HepG2 (cell line): ENCODE data around the gene LHFPL2.

Source experiments
- E2F2 ChIP-seq: sonication (generic); formaldehyde crosslinking; IDR thresholded peaks from 2 replicates; pipeline ENCODE4 v1.4.0; 2020; ENCODE audit warnings: missing genetic modification reagents, borderline replicate concordance
- EZH2 ChIP-seq: conservative IDR thresholded peaks from 2 replicates; pipeline ENCODE4 v1.6.1; 2012; ENCODE audit warnings: mild to moderate bottlenecking, low read depth, low read length, moderate library complexity
- MYC ChIP-seq: sonication (generic); formaldehyde crosslinking; IDR thresholded peaks from 2 replicates; pipeline ENCODE4 v1.9.0; 2021; ENCODE audit warnings: missing genetic modification reagents, borderline replicate concordance
- PAX8 ChIP-seq: sonication (generic); formaldehyde crosslinking; IDR thresholded peaks from 2 replicates; pipeline ENCODE4 v1.8.0; 2022; ENCODE audit warnings: mild to moderate bottlenecking, missing genetic modification reagents, borderline replicate concordance
- POLR2A ChIP-seq, 2 experiments: IDR thresholded peaks; 2 replicates each; pipeline ENCODE4 v1.6.1; 2011; ENCODE audit warnings: low read depth in 2 of 2, low read length in 2 of 2, mild to moderate bottlenecking in 1 of 2, moderate library complexity in 1 of 2; ENCODE audit not compliant: insufficient read depth in 1 of 2
- RBFOX2 ChIP-seq: fragments of 200-400 bp; formaldehyde crosslinking; IDR thresholded peaks from 2 replicates; pipeline ENCODE4 v1.6.1; 2017; ENCODE audit warnings: low read depth, mild to moderate bottlenecking, low read length
- REST ChIP-seq, 2 experiments: IDR thresholded peaks; 2 replicates each; pipeline ENCODE4 v1.6.1; 2011 to 2012; ENCODE audit warnings: low read length in 2 of 2, borderline replicate concordance in 1 of 2, low read depth in 1 of 2, mild to moderate bottlenecking in 1 of 2, moderate library complexity in 1 of 2
- SIN3A ChIP-seq: IDR thresholded peaks from 2 replicates; pipeline ENCODE4 v1.6.1; 2011; ENCODE audit warnings: low read depth, mild to moderate bottlenecking, control low read depth, low read length, borderline replicate concordance
- ZNF569 ChIP-seq: sonication (generic); formaldehyde crosslinking; IDR thresholded peaks from 2 replicates; pipeline ENCODE4 v1.5.0; 2020; ENCODE audit warnings: mild to moderate bottlenecking, missing genetic modification reagents, moderate library complexity, borderline replicate concordance
- ZNF703 ChIP-seq: sonication (generic); formaldehyde crosslinking; IDR thresholded peaks from 2 replicates; pipeline ENCODE4 v1.5.1; 2020; ENCODE audit warnings: missing genetic modification reagents, mild to moderate bottlenecking, moderate library complexity, borderline replicate concordance
- TF ChIP-seq, protein P1 (sequence below): sonication (generic); formaldehyde crosslinking; IDR thresholded peaks from 2 replicates; pipeline ENCODE4 v1.4.0; 2020; ENCODE audit warnings: mild to moderate bottlenecking, missing genetic modification reagents, borderline replicate concordance
- TF ChIP-seq, protein P2 (sequence below): sonication (generic); formaldehyde crosslinking; IDR thresholded peaks from 2 replicates; pipeline ENCODE4 v1.5.0; 2020; ENCODE audit warnings: mild to moderate bottlenecking, missing genetic modification reagents, moderate library complexity

GRCh38 chr5:78591138-78591612 is 57.4 kb downstream of the LHFPL2 start:
- TF ChIP-seq ZNF703 (no peak), POLR2A (IDR thresholded peaks at IDR 0.05; ENCODE audit: insufficient read depth in 1 of 2, low read depth in 2 of 2, low read length in 2 of 2) (no peak), MYC (CRISPR knock-in tag) (no peak), E2F2 (CRISPR knock-in tag) (no peak), ZNF569 (CRISPR knock-in tag) (no peak), SIN3A (no peak), PAX8 (CRISPR knock-in tag) (no peak), REST (IDR thresholded peaks at IDR 0.05; ENCODE audit: borderline replicate concordance in 1 of 2, low read depth in 1 of 2, low read length in 2 of 2) (no peak), EZH2 (no peak), RBFOX2 (no peak)
- TF ChIP-seq, protein P1, sequence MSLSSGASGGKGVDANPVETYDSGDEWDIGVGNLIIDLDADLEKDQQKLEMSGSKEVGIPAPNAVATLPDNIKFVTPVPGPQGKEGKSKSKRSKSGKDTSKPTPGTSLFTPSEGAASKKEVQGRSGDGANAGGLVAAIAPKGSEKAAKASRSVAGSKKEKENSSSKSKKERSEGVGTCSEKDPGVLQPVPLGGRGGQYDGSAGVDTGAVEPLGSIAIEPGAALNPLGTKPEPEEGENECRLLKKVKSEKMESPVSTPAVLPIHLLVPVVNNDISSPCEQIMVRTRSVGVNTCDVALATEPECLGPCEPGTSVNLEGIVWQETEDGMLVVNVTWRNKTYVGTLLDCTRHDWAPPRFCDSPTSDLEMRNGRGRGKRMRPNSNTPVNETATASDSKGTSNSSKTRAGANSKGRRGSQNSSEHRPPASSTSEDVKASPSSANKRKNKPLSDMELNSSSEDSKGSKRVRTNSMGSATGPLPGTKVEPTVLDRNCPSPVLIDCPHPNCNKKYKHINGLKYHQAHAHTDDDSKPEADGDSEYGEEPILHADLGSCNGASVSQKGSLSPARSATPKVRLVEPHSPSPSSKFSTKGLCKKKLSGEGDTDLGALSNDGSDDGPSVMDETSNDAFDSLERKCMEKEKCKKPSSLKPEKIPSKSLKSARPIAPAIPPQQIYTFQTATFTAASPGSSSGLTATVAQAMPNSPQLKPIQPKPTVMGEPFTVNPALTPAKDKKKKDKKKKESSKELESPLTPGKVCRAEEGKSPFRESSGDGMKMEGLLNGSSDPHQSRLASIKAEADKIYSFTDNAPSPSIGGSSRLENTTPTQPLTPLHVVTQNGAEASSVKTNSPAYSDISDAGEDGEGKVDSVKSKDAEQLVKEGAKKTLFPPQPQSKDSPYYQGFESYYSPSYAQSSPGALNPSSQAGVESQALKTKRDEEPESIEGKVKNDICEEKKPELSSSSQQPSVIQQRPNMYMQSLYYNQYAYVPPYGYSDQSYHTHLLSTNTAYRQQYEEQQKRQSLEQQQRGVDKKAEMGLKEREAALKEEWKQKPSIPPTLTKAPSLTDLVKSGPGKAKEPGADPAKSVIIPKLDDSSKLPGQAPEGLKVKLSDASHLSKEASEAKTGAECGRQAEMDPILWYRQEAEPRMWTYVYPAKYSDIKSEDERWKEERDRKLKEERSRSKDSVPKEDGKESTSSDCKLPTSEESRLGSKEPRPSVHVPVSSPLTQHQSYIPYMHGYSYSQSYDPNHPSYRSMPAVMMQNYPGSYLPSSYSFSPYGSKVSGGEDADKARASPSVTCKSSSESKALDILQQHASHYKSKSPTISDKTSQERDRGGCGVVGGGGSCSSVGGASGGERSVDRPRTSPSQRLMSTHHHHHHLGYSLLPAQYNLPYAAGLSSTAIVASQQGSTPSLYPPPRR (CRISPR knock-in tag): no peak
- TF ChIP-seq, protein P2, sequence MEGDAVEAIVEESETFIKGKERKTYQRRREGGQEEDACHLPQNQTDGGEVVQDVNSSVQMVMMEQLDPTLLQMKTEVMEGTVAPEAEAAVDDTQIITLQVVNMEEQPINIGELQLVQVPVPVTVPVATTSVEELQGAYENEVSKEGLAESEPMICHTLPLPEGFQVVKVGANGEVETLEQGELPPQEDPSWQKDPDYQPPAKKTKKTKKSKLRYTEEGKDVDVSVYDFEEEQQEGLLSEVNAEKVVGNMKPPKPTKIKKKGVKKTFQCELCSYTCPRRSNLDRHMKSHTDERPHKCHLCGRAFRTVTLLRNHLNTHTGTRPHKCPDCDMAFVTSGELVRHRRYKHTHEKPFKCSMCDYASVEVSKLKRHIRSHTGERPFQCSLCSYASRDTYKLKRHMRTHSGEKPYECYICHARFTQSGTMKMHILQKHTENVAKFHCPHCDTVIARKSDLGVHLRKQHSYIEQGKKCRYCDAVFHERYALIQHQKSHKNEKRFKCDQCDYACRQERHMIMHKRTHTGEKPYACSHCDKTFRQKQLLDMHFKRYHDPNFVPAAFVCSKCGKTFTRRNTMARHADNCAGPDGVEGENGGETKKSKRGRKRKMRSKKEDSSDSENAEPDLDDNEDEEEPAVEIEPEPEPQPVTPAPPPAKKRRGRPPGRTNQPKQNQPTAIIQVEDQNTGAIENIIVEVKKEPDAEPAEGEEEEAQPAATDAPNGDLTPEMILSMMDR: no peak
